Bronchial epithelial cell (primary cell): ENCODE measurements around the gene ISCU. TPM values are rescaled to one million over a fixed set of nuclear protein-coding genes. Genes with fewer than 3 reads are reported as not detected.
"Not testable (repeated sequence)": the region's sequence is repeated elsewhere in the genome, so short reads cannot be mapped to it uniquely, and the experiment has no call there.

ENCODE experiments used
- DNase-seq: peaks from one replicate; pipeline ENCODE4 v3.0.0-alpha.2; 2010; ENCODE audit warnings: low read depth
- FAIRE-seq: peaks from 2 replicates; lab custom pipeline; 2011; peaks lifted over from hg19 to GRCh38; lab: Jason Lieb, UNC
- H3K27me3 ChIP-seq: 2 replicates; pipeline ENCODE4 v1.5.1; 2011; ENCODE audit warnings: low read length; ENCODE audit not compliant: control insufficient read depth, insufficient read depth
- H3K36me3 ChIP-seq: 2 replicates; pipeline ENCODE4 v1.5.1; 2011; ENCODE audit warnings: low read length; ENCODE audit not compliant: control insufficient read depth, insufficient read depth
- H3K4me3 ChIP-seq: 2 replicates; pipeline ENCODE4 v1.5.1; 2011; ENCODE audit warnings: mild to moderate bottlenecking, low read depth, low read length, control low read depth
- CTCF ChIP-seq: IDR thresholded peaks from 2 replicates; pipeline ENCODE4 v1.5.1; 2011; ENCODE audit warnings: mild to moderate bottlenecking, moderate library complexity, low read length, control low read depth, inconsistent platforms; ENCODE audit not compliant: insufficient read depth, severe bottlenecking
- total RNA-seq: library from RNA; depleted of rRNA; stranded (reverse); fragments of >200 nt; gene quantifications from 2 replicates; pipeline ENCODE4 v1.2.1, GENCODE V29; 2014

ISCU gene
- total RNA-seq, 1 donor from 2014 or later, result 155 TPM

GRCh38 chr12:108618079-108618952 is 55.9 kb downstream of the ISCU start:
- TF ChIP-seq CTCF, result peak; percentile 91
- no peak for FAIRE-seq
- peak; percentile 48 for DNase-seq
- Histone ChIP-seq H3K27me3 (no peaks in the 10 kb centered on the region), H3K4me3 (no peak overlapping the region), H3K36me3 (no peaks in the 10 kb centered on the region)

- not testable (repeated sequence) for H3K36me3 ChIP-seq, H3K27me3 ChIP-seq, H3K4me3 ChIP-seq, FAIRE-seq, DNase-seq
Observed at GRCh38 chr12:108618953-108619274, 56.5 kb downstream of the ISCU start.

Other genes starting within 250 kb of the ISCU start
- not detected in 2 replicates for gene CMKLR1, start 223.3 kb upstream of the ISCU start, total RNA-seq
- gene FICD, start 47.3 kb upstream of the ISCU start, total RNA-seq, result 11.6 and 15.5 TPM in 2 replicates
- gene SART3, start 1.4 kb upstream of the ISCU start, total RNA-seq, result 41.6 and 108 TPM in 2 replicates
- gene TMEM119, start 35.5 kb downstream of the ISCU start, total RNA-seq, result 0.79 TPM in 1 of 2 replicates, not detected in the other
- gene SELPLG, start 71.3 kb downstream of the ISCU start, total RNA-seq, result under 0.01 and 0.13 TPM in 2 replicates
- 151 and 152 TPM in 2 replicates for gene CORO1C, start 168.9 kb downstream of the ISCU start, total RNA-seq